Measurements from ENCODE around the gene FSTL1.

FSTL1 gene

GRCh38 chr3:120446891-120447668 lies 3.7 kb downstream of the FSTL1 start:
- no peak overlapping the region for H3K27ac ChIP-seq
- TF ChIP-seq CTCF (IDR thresholded peaks at IDR 0.05) (no peak), ZFX (IDR thresholded peaks at IDR 0.05; ENCODE audit: borderline replicate concordance) (no peak)

- no peak overlapping the region for H3K27ac ChIP-seq
- TF ChIP-seq CTCF (IDR thresholded peaks at IDR 0.05) (no peak), ZFX (IDR thresholded peaks at IDR 0.05; ENCODE audit: borderline replicate concordance) (no peak)
Measured at GRCh38 chr3:120445654-120446053, 5.1 kb downstream of the FSTL1 start.

GRCh38 chr3:120443626-120444123 lies 7.1 kb downstream of the FSTL1 start:
- no peak overlapping the region for H3K27ac ChIP-seq
- TF ChIP-seq ZFX (IDR thresholded peaks at IDR 0.05; ENCODE audit: borderline replicate concordance) (no peak), CTCF (IDR thresholded peaks at IDR 0.05) (no peak)

GRCh38 chr3:120442975-120443517 lies 7.7 kb downstream of the FSTL1 start:
- TF ChIP-seq ZFX (IDR thresholded peaks at IDR 0.05; ENCODE audit: borderline replicate concordance) (no peak), CTCF (IDR thresholded peaks at IDR 0.05) (peak; percentile 20)
- no peak overlapping the region for H3K27ac ChIP-seq

GRCh38 chr3:120441776-120442175 lies 9.0 kb downstream of the FSTL1 start:
- no peak overlapping the region for H3K27ac ChIP-seq
- no peak for TF ChIP-seq CTCF (IDR thresholded peaks at IDR 0.05)
- no peak for TF ChIP-seq ZFX (IDR thresholded peaks at IDR 0.05; ENCODE audit: borderline replicate concordance)

- no peak for TF ChIP-seq CTCF (IDR thresholded peaks at IDR 0.05)
- no peak for TF ChIP-seq ZFX (IDR thresholded peaks at IDR 0.05; ENCODE audit: borderline replicate concordance)
- H3K27ac ChIP-seq, result no peak overlapping the region
Measured at GRCh38 chr3:120440762-120441161, 10.0 kb downstream of the FSTL1 start.

Measured in 22Rv1 (cell line).